HepG2 (cell line): ENCODE data around the gene LAG3. TPM values are rescaled to one million over a fixed set of nuclear protein-coding genes. Genes with fewer than 3 reads are reported as not detected.

Experiments
- ATF3 ChIP-seq: sonication (generic); formaldehyde crosslinking; IDR thresholded peaks from 2 replicates; pipeline ENCODE4 v1.4.0; 2020; ENCODE audit warnings: missing genetic modification reagents
- ATF6 ChIP-seq: sonication (generic); formaldehyde crosslinking; conservative IDR thresholded peaks from 2 replicates; pipeline ENCODE4 v1.4.0; 2020; ENCODE audit warnings: missing genetic modification reagents
- IKZF4 ChIP-seq: sonication (generic); formaldehyde crosslinking; IDR thresholded peaks from 2 replicates; pipeline ENCODE4 v1.5.1; 2020; ENCODE audit warnings: borderline replicate concordance, mild to moderate bottlenecking, low read depth, missing genetic modification reagents; ENCODE audit errors: not compliant biosample characterization
- PHF20 ChIP-seq: sonication (generic); formaldehyde crosslinking; IDR thresholded peaks from 2 replicates; pipeline ENCODE4 v1.5.0; 2020; ENCODE audit warnings: mild to moderate bottlenecking, missing genetic modification reagents
- RAD21 ChIP-seq: fragments of 450-650 bp; formaldehyde crosslinking; IDR thresholded peaks from 2 replicates; pipeline ENCODE4 v1.5.0; 2020; ENCODE audit warnings: mild to moderate bottlenecking
- SMC3 ChIP-seq: IDR thresholded peaks from 2 replicates; pipeline ENCODE4 v1.6.1; 2011; ENCODE audit warnings: low read length, improper control_type of control experiment
- SP4 ChIP-seq: sonication (generic); formaldehyde crosslinking; IDR thresholded peaks from 2 replicates; pipeline ENCODE4 v1.8.1; 2023; ENCODE audit warnings: mild to moderate bottlenecking, missing genetic modification reagents
- ZNF143 ChIP-seq: sonication (generic); formaldehyde crosslinking; IDR thresholded peaks from 2 replicates; pipeline ENCODE4 v1.4.0; 2020; ENCODE audit warnings: missing genetic modification reagents
- ZNF180 ChIP-seq: sonication (generic); formaldehyde crosslinking; IDR thresholded peaks from 2 replicates; pipeline ENCODE4 v1.4.0; 2020; ENCODE audit warnings: low read depth, missing genetic modification reagents, borderline replicate concordance
- ZNF232 ChIP-seq: sonication (generic); formaldehyde crosslinking; IDR thresholded peaks from 2 replicates; pipeline ENCODE4 v1.4.0; 2020; ENCODE audit warnings: missing genetic modification reagents, borderline replicate concordance
- ZNF501 ChIP-seq: sonication (generic); formaldehyde crosslinking; IDR thresholded peaks from 2 replicates; pipeline ENCODE4 v1.5.1; 2020; ENCODE audit warnings: mild to moderate bottlenecking, moderate library complexity, missing genetic modification reagents
- ZSCAN30 ChIP-seq: sonication (generic); formaldehyde crosslinking; IDR thresholded peaks from 2 replicates; pipeline ENCODE4 v1.5.0; 2020; ENCODE audit warnings: mild to moderate bottlenecking, missing genetic modification reagents
- polyA plus RNA-seq, 8 experiments: library from polyadenylated mRNA; depleted of rRNA in 3 of 8; stranded (reverse) in 7 of 8; unstranded in 1 of 8; fragments of >200 nt; fragmentation: Illumina TruSeq in 4 of 8; extraction: Trizol in 4 of 8; gene quantifications; 2 replicates each; pipeline versions ENCODE4 v1.2.1 to v1.2.3, GENCODE V29; 2011 to 2016; ENCODE audit warnings: low read depth in 4 of 8, missing spikeins in 1 of 8, mixed read lengths in 1 of 8; ENCODE audit not compliant: insufficient read depth in 1 of 8
- total RNA-seq, 5 experiments: library from RNA; depleted of rRNA; stranded (reverse); fragments of >200 nt; fragmentation: Illumina TruSeq; extraction: Trizol; gene quantifications; 2 replicates each; pipeline ENCODE4 v1.2.3, GENCODE V29; 2016; ENCODE audit warnings: low read depth in 1 of 5
- TF ChIP-seq, protein P1 (sequence below), 2 experiments: IDR thresholded peaks; 2 replicates each; pipeline ENCODE4 v1.6.1; 2011 to 2012; ENCODE audit warnings: low read length in 2 of 2, borderline replicate concordance in 1 of 2, low read depth in 1 of 2, mild to moderate bottlenecking in 1 of 2, moderate library complexity in 1 of 2
- TF ChIP-seq, protein P2 (sequence below): sonication (generic); formaldehyde crosslinking; IDR thresholded peaks from 2 replicates; pipeline ENCODE4 v1.4.0; 2020; ENCODE audit warnings: low read depth, mild to moderate bottlenecking, missing genetic modification reagents
- TF ChIP-seq, protein P3 (sequence below): sonication (generic); formaldehyde crosslinking; IDR thresholded peaks from 2 replicates; pipeline ENCODE4 v1.4.0; 2020; ENCODE audit warnings: mild to moderate bottlenecking, missing genetic modification reagents
- TF ChIP-seq, protein P4 (sequence below): sonication (generic); formaldehyde crosslinking; IDR thresholded peaks from 2 replicates; pipeline ENCODE4 v1.4.0; 2020; ENCODE audit warnings: missing genetic modification reagents, low read depth, mild to moderate bottlenecking, borderline replicate concordance

LAG3 gene
- total and polyA plus RNA-seq, 2 of the 13 experiments (the other 11 are each of a cell fraction or from before 2014, with no cell fraction given) = 0.11 to 0.26 TPM

DNA sequence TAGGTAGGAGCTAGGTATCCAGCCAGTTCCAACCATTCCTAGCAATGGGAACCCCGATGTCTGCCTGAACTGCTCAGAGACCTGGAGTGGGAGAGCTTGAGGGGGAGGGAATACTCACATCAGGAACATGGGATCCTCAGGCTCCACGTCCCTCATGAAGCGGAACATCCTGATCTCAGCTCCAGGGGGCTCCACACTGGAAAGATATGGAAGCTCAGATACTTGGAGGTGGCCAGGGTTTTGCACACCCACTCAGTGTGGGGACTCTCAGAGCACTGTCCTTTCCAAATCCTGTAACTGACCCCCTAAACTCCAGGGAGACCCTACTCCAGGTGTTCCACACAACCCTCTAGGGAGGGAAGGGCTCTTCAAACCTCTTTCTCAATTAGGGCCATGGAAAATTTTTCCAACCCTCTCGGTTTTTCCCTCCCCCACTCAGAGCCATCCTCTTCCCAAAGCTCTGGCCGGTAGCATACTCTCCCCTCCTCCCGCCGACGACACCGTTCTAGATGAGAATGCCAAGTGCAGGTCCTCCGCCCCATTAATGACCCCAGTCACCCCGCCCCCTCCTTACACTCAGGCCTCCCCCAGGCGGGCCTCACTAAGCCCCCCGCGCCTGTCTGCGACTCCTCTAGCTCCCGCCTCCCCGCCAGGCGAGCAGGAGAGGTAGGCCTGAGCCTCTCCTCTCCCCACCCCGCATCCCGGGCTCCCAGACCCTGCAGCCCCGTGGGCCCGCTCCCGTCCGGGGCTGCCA, 20.0 kb upstream of the LAG3 start (continued):
- TF ChIP-seq, protein P1, sequence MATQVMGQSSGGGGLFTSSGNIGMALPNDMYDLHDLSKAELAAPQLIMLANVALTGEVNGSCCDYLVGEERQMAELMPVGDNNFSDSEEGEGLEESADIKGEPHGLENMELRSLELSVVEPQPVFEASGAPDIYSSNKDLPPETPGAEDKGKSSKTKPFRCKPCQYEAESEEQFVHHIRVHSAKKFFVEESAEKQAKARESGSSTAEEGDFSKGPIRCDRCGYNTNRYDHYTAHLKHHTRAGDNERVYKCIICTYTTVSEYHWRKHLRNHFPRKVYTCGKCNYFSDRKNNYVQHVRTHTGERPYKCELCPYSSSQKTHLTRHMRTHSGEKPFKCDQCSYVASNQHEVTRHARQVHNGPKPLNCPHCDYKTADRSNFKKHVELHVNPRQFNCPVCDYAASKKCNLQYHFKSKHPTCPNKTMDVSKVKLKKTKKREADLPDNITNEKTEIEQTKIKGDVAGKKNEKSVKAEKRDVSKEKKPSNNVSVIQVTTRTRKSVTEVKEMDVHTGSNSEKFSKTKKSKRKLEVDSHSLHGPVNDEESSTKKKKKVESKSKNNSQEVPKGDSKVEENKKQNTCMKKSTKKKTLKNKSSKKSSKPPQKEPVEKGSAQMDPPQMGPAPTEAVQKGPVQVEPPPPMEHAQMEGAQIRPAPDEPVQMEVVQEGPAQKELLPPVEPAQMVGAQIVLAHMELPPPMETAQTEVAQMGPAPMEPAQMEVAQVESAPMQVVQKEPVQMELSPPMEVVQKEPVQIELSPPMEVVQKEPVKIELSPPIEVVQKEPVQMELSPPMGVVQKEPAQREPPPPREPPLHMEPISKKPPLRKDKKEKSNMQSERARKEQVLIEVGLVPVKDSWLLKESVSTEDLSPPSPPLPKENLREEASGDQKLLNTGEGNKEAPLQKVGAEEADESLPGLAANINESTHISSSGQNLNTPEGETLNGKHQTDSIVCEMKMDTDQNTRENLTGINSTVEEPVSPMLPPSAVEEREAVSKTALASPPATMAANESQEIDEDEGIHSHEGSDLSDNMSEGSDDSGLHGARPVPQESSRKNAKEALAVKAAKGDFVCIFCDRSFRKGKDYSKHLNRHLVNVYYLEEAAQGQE (IDR thresholded peaks at IDR 0.05; ENCODE audit: borderline replicate concordance in 1 of 2, low read depth in 1 of 2, low read length in 2 of 2) = no peak
- TF ChIP-seq ATF3 (CRISPR knock-in tag) = no peak
- TF ChIP-seq ZNF180 (CRISPR knock-in tag) = no peak
- no peak for TF ChIP-seq ZNF143
- TF ChIP-seq, protein P2, sequence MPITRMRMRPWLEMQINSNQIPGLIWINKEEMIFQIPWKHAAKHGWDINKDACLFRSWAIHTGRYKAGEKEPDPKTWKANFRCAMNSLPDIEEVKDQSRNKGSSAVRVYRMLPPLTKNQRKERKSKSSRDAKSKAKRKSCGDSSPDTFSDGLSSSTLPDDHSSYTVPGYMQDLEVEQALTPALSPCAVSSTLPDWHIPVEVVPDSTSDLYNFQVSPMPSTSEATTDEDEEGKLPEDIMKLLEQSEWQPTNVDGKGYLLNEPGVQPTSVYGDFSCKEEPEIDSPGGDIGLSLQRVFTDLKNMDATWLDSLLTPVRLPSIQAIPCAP (CRISPR knock-in tag) = no peak
- TF ChIP-seq, protein P3, sequence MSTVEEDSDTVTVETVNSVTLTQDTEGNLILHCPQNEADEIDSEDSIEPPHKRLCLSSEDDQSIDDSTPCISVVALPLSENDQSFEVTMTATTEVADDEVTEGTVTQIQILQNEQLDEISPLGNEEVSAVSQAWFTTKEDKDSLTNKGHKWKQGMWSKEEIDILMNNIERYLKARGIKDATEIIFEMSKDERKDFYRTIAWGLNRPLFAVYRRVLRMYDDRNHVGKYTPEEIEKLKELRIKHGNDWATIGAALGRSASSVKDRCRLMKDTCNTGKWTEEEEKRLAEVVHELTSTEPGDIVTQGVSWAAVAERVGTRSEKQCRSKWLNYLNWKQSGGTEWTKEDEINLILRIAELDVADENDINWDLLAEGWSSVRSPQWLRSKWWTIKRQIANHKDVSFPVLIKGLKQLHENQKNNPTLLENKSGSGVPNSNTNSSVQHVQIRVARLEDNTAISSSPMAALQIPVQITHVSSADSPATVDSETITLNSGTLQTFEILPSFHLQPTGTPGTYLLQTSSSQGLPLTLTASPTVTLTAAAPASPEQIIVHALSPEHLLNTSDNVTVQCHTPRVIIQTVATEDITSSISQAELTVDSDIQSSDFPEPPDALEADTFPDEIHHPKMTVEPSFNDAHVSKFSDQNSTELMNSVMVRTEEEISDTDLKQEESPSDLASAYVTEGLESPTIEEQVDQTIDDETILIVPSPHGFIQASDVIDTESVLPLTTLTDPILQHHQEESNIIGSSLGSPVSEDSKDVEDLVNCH (CRISPR knock-in tag) = no peak
- TF ChIP-seq RAD21 (CRISPR knock-in tag) = 0 out of 2 replicates have a peak, but pooled peaks have one; percentile 20
- TF ChIP-seq, protein P4, sequence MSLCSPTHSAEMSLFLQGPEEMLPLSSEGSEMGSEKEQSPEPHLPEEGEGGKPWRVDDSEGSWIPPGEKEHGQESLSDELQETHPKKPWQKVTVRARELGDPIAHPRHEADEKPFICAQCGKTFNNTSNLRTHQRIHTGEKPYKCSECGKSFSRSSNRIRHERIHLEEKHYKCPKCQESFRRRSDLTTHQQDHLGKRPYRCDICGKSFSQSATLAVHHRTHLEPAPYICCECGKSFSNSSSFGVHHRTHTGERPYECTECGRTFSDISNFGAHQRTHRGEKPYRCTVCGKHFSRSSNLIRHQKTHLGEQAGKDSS (CRISPR knock-in tag) = no peak
- no peak for TF ChIP-seq SP4
- TF ChIP-seq ATF6 (CRISPR knock-in tag) = no peak
- peak; percentile 42 for TF ChIP-seq SMC3
- no peak for TF ChIP-seq ZNF232
- TF ChIP-seq ZNF501 = no peak
- no peak for TF ChIP-seq PHF20 (CRISPR knock-in tag)
- no peak for TF ChIP-seq ZSCAN30 (CRISPR knock-in tag)
- no peak for TF ChIP-seq IKZF4 (CRISPR knock-in tag)
